ENCODE data around the gene ADAM12.

DNA sequence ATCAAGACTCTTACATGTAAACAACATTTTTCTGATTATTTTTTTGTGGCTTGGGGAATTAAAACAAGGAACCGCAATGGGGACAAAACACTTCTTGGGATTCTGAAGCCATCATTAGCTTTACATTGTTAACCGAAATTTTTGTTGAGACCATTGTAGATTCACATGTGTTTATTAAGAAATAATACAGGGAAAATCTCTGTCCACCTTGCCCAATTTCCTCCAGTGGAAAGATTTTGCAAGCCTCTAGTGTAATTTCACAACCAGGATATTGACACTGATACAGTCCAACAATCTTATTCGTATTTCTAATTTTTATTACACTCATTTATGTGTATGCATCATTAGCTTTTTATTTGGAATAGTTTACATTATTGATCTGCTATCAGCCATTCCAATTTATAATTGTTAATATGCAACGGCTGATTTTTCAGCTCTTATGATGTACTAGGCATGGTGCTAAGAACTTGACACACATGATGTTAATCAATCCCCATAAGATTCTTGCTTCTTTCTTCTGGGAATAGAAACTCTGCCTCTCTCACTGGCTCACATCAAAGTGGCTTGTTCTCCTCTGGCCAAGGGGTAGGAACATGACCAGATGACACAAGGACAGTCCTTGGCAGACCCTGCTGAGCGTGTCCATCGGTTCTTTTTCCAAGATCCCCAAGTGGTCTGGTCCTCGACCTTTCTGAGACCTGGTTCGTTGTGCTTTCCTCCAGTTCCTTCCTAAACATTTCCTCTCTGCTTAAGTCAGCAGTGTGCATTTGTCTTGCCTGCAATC lies 137.6 kb downstream of the ADAM12 start:
- TF ChIP-seq, protein P1, sequence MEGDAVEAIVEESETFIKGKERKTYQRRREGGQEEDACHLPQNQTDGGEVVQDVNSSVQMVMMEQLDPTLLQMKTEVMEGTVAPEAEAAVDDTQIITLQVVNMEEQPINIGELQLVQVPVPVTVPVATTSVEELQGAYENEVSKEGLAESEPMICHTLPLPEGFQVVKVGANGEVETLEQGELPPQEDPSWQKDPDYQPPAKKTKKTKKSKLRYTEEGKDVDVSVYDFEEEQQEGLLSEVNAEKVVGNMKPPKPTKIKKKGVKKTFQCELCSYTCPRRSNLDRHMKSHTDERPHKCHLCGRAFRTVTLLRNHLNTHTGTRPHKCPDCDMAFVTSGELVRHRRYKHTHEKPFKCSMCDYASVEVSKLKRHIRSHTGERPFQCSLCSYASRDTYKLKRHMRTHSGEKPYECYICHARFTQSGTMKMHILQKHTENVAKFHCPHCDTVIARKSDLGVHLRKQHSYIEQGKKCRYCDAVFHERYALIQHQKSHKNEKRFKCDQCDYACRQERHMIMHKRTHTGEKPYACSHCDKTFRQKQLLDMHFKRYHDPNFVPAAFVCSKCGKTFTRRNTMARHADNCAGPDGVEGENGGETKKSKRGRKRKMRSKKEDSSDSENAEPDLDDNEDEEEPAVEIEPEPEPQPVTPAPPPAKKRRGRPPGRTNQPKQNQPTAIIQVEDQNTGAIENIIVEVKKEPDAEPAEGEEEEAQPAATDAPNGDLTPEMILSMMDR (IDR thresholded peaks at IDR 0.05; ENCODE audit: extremely low read depth in 1 of 2, insufficient read depth in 1 of 2, low read depth in 1 of 2, low read length in 2 of 2), result no peak
- TF ChIP-seq POLR2AphosphoS5 (IDR thresholded peaks at IDR 0.05; ENCODE audit: insufficient read depth, low read depth, low read length) (no peak), EZH2 (IDR thresholded peaks at IDR 0.05; ENCODE audit: borderline replicate concordance, low read depth, low read length, severe bottlenecking) (no peak), POLR2A (IDR thresholded peaks at IDR 0.05; ENCODE audit: low read depth, low read length) (no peak), GATA2 (IDR thresholded peaks at IDR 0.05; ENCODE audit: insufficient read depth, insufficient read length, low read depth, low read length) (no peak)
- TF ChIP-seq, protein P2, sequence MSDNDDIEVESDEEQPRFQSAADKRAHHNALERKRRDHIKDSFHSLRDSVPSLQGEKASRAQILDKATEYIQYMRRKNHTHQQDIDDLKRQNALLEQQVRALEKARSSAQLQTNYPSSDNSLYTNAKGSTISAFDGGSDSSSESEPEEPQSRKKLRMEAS (IDR thresholded peaks at IDR 0.05; ENCODE audit: insufficient read depth, insufficient read length), result no peak
